ENCODE results near the gene CACNA1A. TPM values are rescaled to one million over a fixed set of nuclear protein-coding genes. Genes with fewer than 3 reads are reported as not detected.

Gene CACNA1A
- total and polyA plus RNA-seq, 2 of the 4 experiments (the other 2 are of a cell fraction), result 5.9 to 15.0 TPM

- H2AFZ ChIP-seq (replicated peaks; ENCODE audit: low read length, poor library complexity), result no peak overlapping the region
- BruUV-seq (replicated peaks), result no TSS peak
- no peaks in the 10 kb centered on the region for H3K36me3 ChIP-seq (ENCODE audit: control insufficient read depth, insufficient read depth, low read length)
- H4K91ac ChIP-seq (ENCODE audit: insufficient read depth, low read depth, low read length), result no peak overlapping the region
- H3K27ac ChIP-seq (ENCODE audit: insufficient read depth, low read length), result no peak overlapping the region
- no peak overlapping the region for H3K23ac ChIP-seq (ENCODE audit: low read depth, low read length)
- no peak overlapping the region for H4K5ac ChIP-seq (ENCODE audit: low read depth, low read length)
- H3K4me1 ChIP-seq (ENCODE audit: control insufficient read depth, insufficient read depth, low read length), result no peaks in the 10 kb centered on the region
- in situ Hi-C loops (cut with MboI; ENCODE audit: low sequenced_read_pairs), result no loop called here
- no peak overlapping the region for H3K56ac ChIP-seq (ENCODE audit: extremely low read depth, insufficient read depth, low read length)
- H3K4me2 ChIP-seq (ENCODE audit: low read depth, low read length), result no peak overlapping the region
- H2BK5ac ChIP-seq (ENCODE audit: low read depth, low read length, poor library complexity, severe bottlenecking), result no peak overlapping the region
- no peak overlapping the region for H2BK15ac ChIP-seq (ENCODE audit: low read depth, low read length)
- no peak overlapping the region for H3K4me3 ChIP-seq (ENCODE audit: insufficient read depth, low read depth, low read length)
- no peaks in the 10 kb centered on the region for H3K9me1 ChIP-seq (ENCODE audit: insufficient read depth, low read length)
- H3K27me3 ChIP-seq (ENCODE audit: control insufficient read depth, insufficient read depth, low read length), result peaks cover 29% of the 10 kb centered on the region
- H2BK120ac ChIP-seq (ENCODE audit: low read depth, low read length), result no peak overlapping the region
- intact Hi-C loops (cut with micrococcal nuclease), result no loop called here
- H4K8ac ChIP-seq (ENCODE audit: low read depth in 2 of 2, low read length in 2 of 2), result no peak overlapping the region
- H3K18ac ChIP-seq (ENCODE audit: low read depth, low read length), result no peak overlapping the region
- H2AK5ac ChIP-seq (ENCODE audit: low read depth, low read length), result no peak overlapping the region
- H3K9me3 ChIP-seq (ENCODE audit: control insufficient read depth, insufficient read depth, low read length), result no peaks in the 10 kb centered on the region
- TF ChIP-seq CTCF (conservative IDR thresholded peaks at IDR 0.05; ENCODE audit: low read depth, low read length), result no peak
- no peak for TF ChIP-seq USF2 (IDR thresholded peaks at IDR 0.05; ENCODE audit: low read depth, low read length)
- no peak for TF ChIP-seq MXI1 (IDR thresholded peaks at IDR 0.05; ENCODE audit: borderline replicate concordance, low read depth, low read length)
- TF ChIP-seq MAZ (IDR thresholded peaks at IDR 0.05; ENCODE audit: borderline replicate concordance, low read depth, low read length), result no peak
- TF ChIP-seq RCOR1 (IDR thresholded peaks at IDR 0.05; ENCODE audit: insufficient replicate concordance, low read length), result no peak
- TF ChIP-seq RFX5 (IDR thresholded peaks at IDR 0.05; ENCODE audit: low read depth, low read length), result no peak
- TF ChIP-seq MAFK (IDR thresholded peaks at IDR 0.05; ENCODE audit: low read depth, low read length), result no peak
- no peak for TF ChIP-seq CHD1 (IDR thresholded peaks at IDR 0.05; ENCODE audit: low read depth, low read length)
- no peak for TF ChIP-seq POLR2A (IDR thresholded peaks at IDR 0.05; ENCODE audit: low read depth, low read length)
- ChIA-PET CTCF (no interaction called here), POLR2A (ENCODE audit: unreplicated experiment) (no interaction called here)
- DNase-seq, result no peak
- dilution Hi-C loops (cut with HindIII; ENCODE audit: low sequenced_read_pairs, unreplicated experiment), result no loop called here
- H3K4ac ChIP-seq (ENCODE audit: low read depth, low read length), result no peak overlapping the region
- H2BK20ac ChIP-seq (ENCODE audit: low read depth, low read length), result no peak overlapping the region
- 92% methylated on average over 2 of the region's 2 CpGs; no CpG with 5 or more reads in 1 of the 2 experiments for WGBS, 2 experiments (ENCODE audit: extremely low coverage in 2 of 2, insufficient read length in 1 of 2)
- H3K79me1 ChIP-seq (ENCODE audit: low read depth in 1 of 2, low read length in 2 of 2), result no peaks in the 10 kb centered on the region
- ATAC-seq (ENCODE audit: low read depth), result no peak
- no peaks in the 10 kb centered on the region; the same call in 1 of the 2 replicates for H4K20me1 ChIP-seq (ENCODE audit: insufficient read depth, low read length)
- H2AK9ac ChIP-seq (replicated peaks; ENCODE audit: low read depth, low read length, poor library complexity), result no peak overlapping the region
- no peak overlapping the region for H3K9ac ChIP-seq (ENCODE audit: low read depth, low read length)
- no peak overlapping the region for H3K14ac ChIP-seq (replicated peaks; ENCODE audit: low read depth, low read length)
Measured at GRCh38 chr19:13553880-13554400, 47.7 kb upstream of the CACNA1A start.

Data from IMR-90 (cell line).